KBM-7 (cell line): ENCODE measurements around the gene ARPC2.
"Not testable (repeated sequence)": the region's sequence is repeated elsewhere in the genome, so short reads cannot be mapped to it uniquely, and the experiment has no call there.

Experiments used
- DNase-seq: peaks from one replicate; pipeline ENCODE4 v3.0.0-alpha.2; 2015
- in situ Hi-C: fragments of 300-500 bp; cut with MboI; formaldehyde crosslinking; loops from 2 replicates; pipeline ENCODE4 v1.14.3; 2020; ENCODE audit warnings: low sequenced_read_pairs, low pct_unique_long_range_greater_than_20kb, mixed read lengths

Gene ARPC2

DNA sequence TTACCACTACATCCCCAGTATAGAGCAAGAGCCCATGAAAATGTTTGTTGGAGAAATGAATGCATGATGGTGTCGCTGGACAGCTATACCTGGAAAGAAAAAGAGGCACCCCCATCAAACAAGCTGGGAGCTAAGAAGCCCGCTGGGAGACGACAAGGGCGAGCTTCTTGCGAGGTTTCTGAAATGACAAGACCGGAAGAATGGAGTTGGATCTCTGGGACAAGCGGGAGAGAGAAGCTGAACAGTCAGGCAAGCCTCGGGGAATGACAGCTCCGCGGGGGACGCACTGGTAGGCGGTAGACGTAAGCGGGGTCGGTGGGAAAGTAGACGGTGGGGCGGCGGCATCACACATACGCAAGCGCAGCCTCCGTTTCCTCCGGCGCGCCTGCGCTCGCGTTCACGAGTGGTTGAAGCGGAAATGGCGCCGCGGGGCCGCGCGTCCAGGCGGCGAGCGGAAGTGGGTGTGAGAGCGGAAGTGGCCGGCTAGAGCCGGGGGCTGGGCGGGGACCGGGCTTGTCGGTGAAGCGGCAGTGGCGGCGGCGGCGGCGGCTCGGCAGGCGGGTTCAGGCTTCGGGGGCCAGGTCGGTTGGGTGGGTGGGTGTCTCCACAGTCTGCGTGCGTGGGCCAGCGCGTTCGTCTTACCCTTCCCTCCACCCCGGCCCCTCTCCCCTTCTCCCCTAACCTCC lies at the start of gene ARPC2:
ARPC2 (plus strand) TSS at position 516 of the 686 bp plus-strand sequence. CDS start 282 bp downstream, outside the sequence.
- DNase-seq, result peak; percentile 95
- in situ Hi-C loops, result no loop called here

DNA sequence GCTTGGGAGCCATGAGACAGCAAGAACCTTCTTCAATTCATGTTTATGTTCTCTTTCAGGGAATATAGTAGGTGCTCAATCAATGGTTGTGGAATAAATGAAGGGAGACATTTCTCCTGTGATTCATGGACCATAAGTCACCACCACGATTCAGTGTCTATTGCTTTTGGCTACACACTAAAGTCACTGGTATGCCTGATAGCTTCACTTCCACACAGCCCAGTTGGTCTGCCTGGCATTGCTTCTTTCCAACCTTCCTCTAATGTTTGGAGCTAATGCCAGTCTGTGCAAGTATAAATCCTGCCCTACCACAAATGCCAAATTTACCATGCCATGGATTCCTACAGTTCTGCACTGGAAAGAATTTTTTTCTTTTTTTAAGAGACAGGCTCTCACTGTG lies 49.0 kb upstream of the ARPC2 start:
- no peak for DNase-seq
- in situ Hi-C loops, result no loop called here

DNA sequence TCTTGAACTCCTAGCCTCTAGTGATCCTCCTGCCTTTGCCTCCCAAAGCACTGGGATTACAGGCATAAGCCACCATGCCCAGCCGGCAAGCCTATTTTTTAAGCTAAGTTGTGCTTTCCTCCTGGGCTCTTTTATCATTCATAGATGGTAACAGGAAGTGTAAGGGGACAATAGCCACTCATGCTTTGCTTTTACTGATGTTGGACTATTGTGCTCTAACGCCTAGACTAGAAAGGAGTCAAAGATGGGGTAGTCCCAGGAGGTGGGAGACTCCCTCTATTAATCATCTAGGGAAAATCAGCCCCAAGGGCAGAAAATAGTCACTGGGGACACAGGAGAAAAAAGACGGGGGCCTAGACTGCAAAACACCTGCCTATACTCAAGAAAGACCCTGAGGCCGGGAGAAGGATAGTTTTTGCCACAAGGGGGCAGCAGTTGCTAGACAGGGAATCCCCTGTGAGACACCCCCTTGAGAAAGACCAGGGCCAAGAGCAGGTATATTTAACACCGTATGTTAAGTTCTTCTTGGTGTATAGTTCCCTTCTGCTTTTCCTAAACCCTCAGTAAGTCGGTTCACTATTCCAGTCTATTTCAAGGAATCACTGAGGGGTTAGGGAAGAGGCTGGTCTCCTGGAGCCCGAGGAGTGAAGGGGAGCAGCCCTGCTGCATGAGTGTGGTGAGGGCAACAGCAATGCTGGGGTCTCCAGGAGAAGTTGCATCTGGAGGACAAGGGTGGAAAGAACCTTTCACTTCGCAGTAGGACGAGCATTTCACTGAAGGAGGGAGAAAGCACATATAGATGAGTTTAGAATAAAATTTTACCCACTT lies 48.1 kb upstream of the ARPC2 start:
- in situ Hi-C loops, result no loop called here
- peak; percentile 71 for DNase-seq

DNA sequence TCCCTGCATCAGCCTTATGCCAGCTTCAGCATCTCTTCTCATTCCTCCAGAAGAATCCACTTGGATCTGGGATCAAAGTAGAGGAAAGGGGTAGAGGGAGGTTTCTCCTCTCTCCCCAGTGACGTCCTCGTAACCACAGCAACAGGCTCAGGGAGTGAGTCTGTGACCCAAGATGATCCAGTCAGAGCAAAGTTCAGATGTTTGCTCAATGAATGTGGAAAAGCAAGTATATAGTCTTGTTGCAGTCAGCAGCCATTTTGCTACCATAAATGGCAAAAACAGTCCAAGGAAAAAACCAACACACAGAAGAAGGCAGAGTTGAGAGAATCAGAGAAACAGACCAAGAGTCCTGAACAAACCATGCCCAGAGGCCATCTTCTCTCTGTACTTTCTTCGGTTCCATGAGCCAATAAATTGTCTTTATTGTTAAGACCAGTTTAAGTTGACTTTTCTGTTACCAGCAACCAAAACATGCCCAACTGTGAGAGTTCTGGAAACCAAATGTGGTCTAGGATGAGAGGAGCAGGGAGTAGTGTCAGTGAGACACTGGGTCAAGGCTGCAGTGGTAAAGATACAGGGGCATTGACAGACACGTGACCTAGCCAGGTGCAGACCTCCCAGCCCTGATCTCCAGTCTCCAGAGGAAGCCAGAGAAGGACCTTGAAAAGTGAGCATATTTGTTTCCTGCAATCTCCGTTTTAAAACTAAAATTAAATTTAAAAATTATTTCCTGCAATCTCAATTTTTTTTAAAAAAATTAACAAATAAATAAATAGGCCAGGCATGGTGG lies 47.0 kb upstream of the ARPC2 start:
- no peak for DNase-seq
- in situ Hi-C loops, result no loop called here

DNA sequence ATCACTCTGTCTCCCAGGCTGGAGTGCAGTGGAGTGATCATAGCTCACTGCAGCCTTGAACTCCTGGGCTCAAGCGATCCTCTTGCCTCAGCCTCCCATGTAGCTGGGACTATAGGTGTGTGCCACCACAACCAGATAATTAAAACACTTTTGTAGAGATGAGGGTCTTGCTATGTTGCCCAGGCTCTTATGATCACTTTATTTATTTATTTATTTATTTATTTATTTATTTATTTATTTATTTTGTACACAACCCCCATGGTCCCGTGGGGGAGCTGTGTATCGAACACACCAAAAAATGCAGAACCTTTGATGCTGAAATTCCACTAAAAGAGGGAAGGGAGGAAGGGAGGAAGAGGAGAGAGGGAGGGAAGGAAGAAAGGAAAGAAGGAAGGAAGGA lies 45.2 kb upstream of the ARPC2 start:
- DNase-seq, in situ Hi-C loops: not testable (repeated sequence)

GRCh38 chr2:218172845-218173244 lies 44.1 kb upstream of the ARPC2 start:
- in situ Hi-C loops, result no loop called here
- no peak for DNase-seq

GRCh38 chr2:218179782-218180181 lies 37.2 kb upstream of the ARPC2 start:
- in situ Hi-C loops, result no loop called here
- no peak for DNase-seq

DNA sequence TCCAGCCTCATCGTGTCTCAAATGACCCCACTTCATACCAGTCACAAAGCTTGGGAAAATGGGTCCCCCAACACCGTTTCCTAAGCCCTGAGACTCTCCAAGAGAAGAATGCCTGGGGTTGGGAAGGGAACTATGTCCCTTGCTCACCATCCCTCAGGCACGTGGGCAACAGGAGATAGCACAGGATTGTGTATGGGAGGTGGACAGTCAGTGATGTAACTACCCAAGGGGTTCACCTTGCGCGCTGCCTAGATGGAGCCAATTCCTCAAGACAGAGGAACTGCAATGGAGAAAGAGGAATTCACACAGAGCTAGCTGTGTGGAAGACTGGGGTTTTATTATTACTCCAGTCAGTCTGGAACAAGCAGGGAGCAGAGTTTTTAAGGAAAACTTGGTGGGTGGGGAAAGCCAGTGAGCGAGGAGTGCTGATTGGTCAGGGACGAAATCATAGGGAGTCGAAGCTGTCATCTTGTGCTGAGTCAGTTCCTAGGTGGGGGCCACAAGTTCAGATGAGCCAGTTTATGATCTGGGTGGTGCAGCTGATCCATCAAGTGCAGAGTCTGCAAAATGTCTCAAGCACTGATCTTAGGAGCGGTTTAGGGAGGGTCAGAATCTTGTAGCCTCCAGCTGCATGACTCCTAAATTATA lies 36.4 kb upstream of the ARPC2 start:
- in situ Hi-C loops, result no loop called here
- no peak for DNase-seq

DNA sequence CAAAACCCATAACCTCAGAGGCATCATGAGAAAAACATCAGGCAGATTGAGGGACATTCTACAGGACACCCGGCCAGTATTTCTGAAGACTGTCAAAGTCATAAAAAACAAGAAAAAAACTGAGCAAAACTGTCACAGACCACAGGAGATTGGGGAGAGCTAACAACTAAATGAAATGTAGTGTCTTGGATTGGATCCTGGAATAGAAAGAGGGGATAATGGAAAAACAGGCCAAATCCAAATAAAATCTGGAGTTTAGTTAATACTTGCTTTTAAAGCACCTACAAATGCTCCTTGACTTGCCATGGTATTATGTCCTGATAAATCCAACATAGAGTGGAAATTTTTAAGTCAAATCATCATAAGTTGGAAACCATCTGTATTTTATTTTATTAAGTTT lies 32.7 kb upstream of the ARPC2 start:
- in situ Hi-C loops, result no loop called here
- no peak for DNase-seq

GRCh38 chr2:218186355-218186766 lies 30.6 kb upstream of the ARPC2 start:
- peak; percentile 94 for DNase-seq
- in situ Hi-C loops, result no loop called here

GRCh38 chr2:218186876-218187275 lies 30.1 kb upstream of the ARPC2 start:
- in situ Hi-C loops, result no loop called here
- no peak for DNase-seq

- no peak for DNase-seq
- in situ Hi-C loops, result no loop called here
These were observed 29.5 kb upstream of the ARPC2 start for GRCh38 chr2:218187296-218188015.

DNA sequence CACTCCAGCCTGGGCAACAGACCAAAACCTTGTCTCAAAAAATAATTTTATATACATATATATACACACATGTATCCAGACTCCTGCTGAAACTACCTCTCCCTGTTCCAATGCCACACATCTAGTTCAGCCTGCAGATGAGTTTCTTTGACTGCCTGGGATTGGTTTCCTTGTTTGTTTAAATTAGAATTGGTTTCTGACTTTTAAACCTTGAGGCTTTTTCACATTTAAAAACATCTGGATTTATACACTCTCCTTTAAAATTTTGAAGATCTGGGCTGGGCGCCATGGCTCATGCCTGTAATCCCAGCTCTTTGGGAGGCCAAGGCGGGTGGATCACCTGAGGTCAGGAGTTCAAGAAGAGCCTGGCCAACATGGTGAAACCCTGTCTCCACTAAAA lies 28.5 kb upstream of the ARPC2 start:
- DNase-seq, result no peak
- in situ Hi-C loops, result no loop called here

DNA sequence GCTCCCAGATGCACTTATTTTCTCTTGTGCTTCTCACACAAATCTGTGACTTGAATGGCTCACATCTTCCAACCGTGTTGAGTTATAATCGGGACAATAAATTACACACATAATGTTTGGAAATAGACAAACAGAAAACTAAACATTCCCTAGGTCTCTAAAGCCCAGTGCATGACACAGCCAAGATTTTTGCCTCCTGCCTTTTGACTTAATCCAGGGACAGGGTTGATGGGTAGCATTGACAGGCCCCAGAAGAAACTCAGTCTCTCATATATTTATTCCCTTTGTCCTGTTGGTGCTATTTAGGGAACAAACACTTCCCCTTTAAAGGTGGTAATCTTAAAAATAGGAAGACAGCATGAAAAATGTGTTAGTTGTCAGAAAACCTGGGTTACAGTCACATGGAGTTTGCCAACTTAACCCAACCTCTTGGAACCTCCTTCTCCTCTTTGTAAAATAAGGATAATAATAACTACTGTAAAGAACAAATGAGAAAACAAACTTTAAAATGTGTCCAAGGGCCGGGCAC lies 24.0 kb upstream of the ARPC2 start:
- peak; percentile 53 for DNase-seq
- in situ Hi-C loops, result no loop called here

GRCh38 chr2:218193701-218194100 lies 23.3 kb upstream of the ARPC2 start:
- in situ Hi-C loops, result no loop called here
- no peak for DNase-seq

- no peak for DNase-seq
- in situ Hi-C loops, result no loop called here
These were observed 22.1 kb upstream of the ARPC2 start for GRCh38 chr2:218194880-218195279.

DNA sequence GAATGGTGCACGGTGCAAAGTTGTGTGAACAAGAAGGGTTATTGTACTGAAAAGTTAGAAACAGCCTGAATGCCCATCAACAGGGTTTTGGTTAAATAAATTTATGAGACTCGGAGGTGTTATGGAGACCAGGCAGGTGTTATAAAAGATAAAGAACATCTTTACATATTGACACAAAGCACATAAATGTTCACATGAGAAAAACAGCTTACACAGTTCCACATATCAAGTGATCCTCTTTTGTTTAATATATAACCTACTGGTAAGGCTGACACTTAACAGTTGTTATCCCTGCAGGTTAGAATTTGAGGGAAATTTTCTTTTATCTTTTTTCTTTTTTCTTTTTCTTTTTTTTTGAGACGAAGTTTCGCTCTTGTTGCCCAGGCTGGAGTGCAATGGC lies 20.0 kb upstream of the ARPC2 start:
- in situ Hi-C loops, result no loop called here
- no peak for DNase-seq

DNA sequence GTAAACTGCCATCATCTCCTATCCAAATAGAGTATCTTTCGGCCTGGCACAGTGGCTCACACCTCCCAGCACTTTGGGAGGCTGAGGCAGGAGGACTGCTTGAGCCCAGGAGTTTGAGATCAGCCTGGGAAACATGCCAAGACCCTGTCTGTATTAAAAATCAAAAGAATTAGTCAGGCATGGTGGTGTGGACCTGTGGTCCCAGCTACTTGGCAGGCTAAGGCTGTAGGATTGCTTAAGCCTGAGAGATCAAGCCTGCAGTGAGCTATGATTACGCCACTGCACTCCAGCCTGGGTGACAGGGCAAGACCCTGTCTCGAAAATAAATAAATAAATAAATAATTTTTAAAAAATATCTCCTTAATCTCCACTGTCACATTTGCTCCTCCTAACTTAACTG lies 14.7 kb upstream of the ARPC2 start:
- in situ Hi-C loops, result no loop called here

GRCh38 chr2:218209078-218209477 lies 7.9 kb upstream of the ARPC2 start:
- no peak for DNase-seq
- in situ Hi-C loops, result no loop called here

More for the DNA sequence above, 14.7 kb upstream of the ARPC2 start:
- DNase-seq, result no peak
